HCT116 (cell line): ENCODE measurements around the gene RAB4B. TPM values are rescaled to one million over a fixed set of nuclear protein-coding genes. Genes with fewer than 3 reads are reported as not detected.

Source experiments
- ATAC-seq: fragments of 200-7000 bp; cut with Tn5 transposase; 2 replicates; pipeline ENCODE4 v1.9.1; 2020; ENCODE audit warnings: mild to moderate bottlenecking, moderate library complexity
- BruUV-seq: library from RNA; stranded (reverse); fragments of 400-500 nt; replicated peaks from 2 replicates; lab custom pipeline; 2021; lab: Mats Ljungman, UMichigan
- CTCF ChIA-PET: fragments of 300-600 bp; sonication (Branson Sonifier 250); formaldehyde crosslinking; loops from one replicate; lab custom pipeline; 2021; ENCODE audit warnings: antibody characterized with exemption; lab: Charles Lee
- POLR2A ChIA-PET: fragments of 300-600, 350-600 bp; sonication (Branson Sonifier 250); formaldehyde crosslinking; loops from one replicate; lab custom pipeline; 2021; ENCODE audit warnings: antibody characterized with exemption; lab: Charles Lee
- RAD21 ChIA-PET, 2 experiments: fragments of 300-600 bp; sonication (Branson Sonifier 250); formaldehyde crosslinking; loops; one replicate each; lab custom pipeline; 2023; ENCODE audit warnings: low total read pairs in 2 of 2; ENCODE audit not compliant: uncharacterized antibody in 2 of 2, unreplicated experiment in 2 of 2, low non-redundant PET in 1 of 2; lab: Charles Lee
- DNase-seq: peaks from one replicate; pipeline ENCODE4 v3.0.0-alpha.2; 2010; ENCODE audit warnings: low read depth, low spot score
- H2AFZ ChIP-seq: fragments of 200-600 bp; shearing (Covaris generic), sonication (generic); 2 replicates; pipeline ENCODE4 v1.6.1; 2017; ENCODE audit warnings: low read depth, mixed run types, mixed read lengths, antibody characterized with exemption, low read length; ENCODE audit not compliant: poor library complexity, severe bottlenecking
- H3K27ac ChIP-seq: 2 replicates; pipeline ENCODE4 v1.5.1; 2012; ENCODE audit warnings: low read depth, low read length
- H3K27me3 ChIP-seq: fragments of 200-600 bp; sonication (generic); 2 replicates; pipeline ENCODE4 v1.6.1; 2016; ENCODE audit warnings: mixed run types, low read length, mixed read lengths; ENCODE audit not compliant: insufficient read depth
- H3K36me3 ChIP-seq, 2 experiments: fragments of 200-500 bp in 1 of 2; fragments of 200-600 bp in 1 of 2; sonication (Bioruptor generic) in 1 of 2; sonication (generic) in 1 of 2; 2 replicates each; pipeline versions ENCODE4 v1.5.1 to v1.6.1; 2014 to 2016; ENCODE audit warnings: low read length in 2 of 2, inconsistent platforms in 1 of 2, mixed read lengths in 1 of 2, mixed run types in 1 of 2; ENCODE audit not compliant: insufficient read depth in 2 of 2, control insufficient read depth in 1 of 2
- H3K4me1 ChIP-seq, 2 experiments: fragments of 200-600 bp in 1 of 2; sonication (generic) in 1 of 2; 2 replicates each; pipeline versions ENCODE4 v1.5.1 to v1.6.1; 2012 to 2017; ENCODE audit warnings: low read length in 2 of 2, inconsistent platforms in 1 of 2, mild to moderate bottlenecking in 1 of 2, mixed read lengths in 1 of 2, mixed run types in 1 of 2, moderate library complexity in 1 of 2; ENCODE audit not compliant: insufficient read depth in 2 of 2, control insufficient read depth in 1 of 2
- H3K4me2 ChIP-seq: fragments of 200-600 bp; sonication (generic); 2 replicates; pipeline ENCODE4 v1.6.1; 2017; ENCODE audit warnings: mixed run types, low read length, mixed read lengths
- H3K4me3 ChIP-seq, 2 experiments: fragments of 200-600 bp in 1 of 2; sonication (generic) in 1 of 2; replicated peaks in 1 of 2; 2 replicates each; pipeline ENCODE4 v1.5.1; 2011 to 2016; ENCODE audit warnings: low read length in 2 of 2, control low read depth in 1 of 2, low read depth in 1 of 2, mild to moderate bottlenecking in 1 of 2, mixed read lengths in 1 of 2, mixed run types in 1 of 2
- H3K79me2 ChIP-seq: fragments of 200-600 bp; sonication (generic); 2 replicates; pipeline ENCODE4 v1.6.1; 2017; ENCODE audit warnings: mild to moderate bottlenecking, mixed run types, low read length, moderate library complexity, mixed read lengths; ENCODE audit not compliant: insufficient read depth
- H3K9ac ChIP-seq: fragments of 200-600 bp; sonication (generic); 2 replicates; pipeline ENCODE4 v1.6.1; 2016; ENCODE audit warnings: low read length, mixed read lengths
- H3K9me2 ChIP-seq: fragments of 200-600 bp; sonication (generic), shearing (Covaris generic); 2 replicates; pipeline ENCODE4 v1.6.1; 2017; ENCODE audit warnings: mixed run types, mild to moderate bottlenecking, moderate library complexity; ENCODE audit not compliant: insufficient read depth
- H3K9me3 ChIP-seq, 2 experiments: fragments of 200-500 bp in 1 of 2; fragments of 200-600 bp in 1 of 2; sonication (Bioruptor generic) in 1 of 2; sonication (generic) in 1 of 2; 2 replicates each; pipeline ENCODE4 v1.6.1; 2014 to 2017; ENCODE audit warnings: low read length in 2 of 2, mixed read lengths in 2 of 2, inconsistent platforms in 1 of 2, low read depth in 1 of 2, mild to moderate bottlenecking in 1 of 2, mixed run types in 1 of 2, moderate library complexity in 1 of 2; ENCODE audit not compliant: control insufficient read depth in 1 of 2, insufficient read depth in 1 of 2
- H4K20me1 ChIP-seq: fragments of 200-600 bp; sonication (generic), shearing (Covaris generic); 2 replicates; pipeline ENCODE4 v1.6.1; 2017; ENCODE audit warnings: mixed run types, mild to moderate bottlenecking, moderate library complexity; ENCODE audit not compliant: insufficient read depth
- ATF3 ChIP-seq: IDR thresholded peaks from 2 replicates; pipeline ENCODE4 v1.6.1; 2012
- EZH2 ChIP-seq: fragments of 200-600 bp; sonication (generic); IDR thresholded peaks from 2 replicates; pipeline ENCODE4 v1.6.1; 2017; ENCODE audit warnings: antibody characterized with exemption, mixed run types
- EZH2phosphoT487 ChIP-seq: fragments of 200-600 bp; IDR thresholded peaks from 2 replicates; pipeline ENCODE4 v1.6.1; 2018; ENCODE audit warnings: antibody characterized with exemption, borderline replicate concordance
- FOSL1 ChIP-seq: IDR thresholded peaks from 2 replicates; pipeline ENCODE4 v1.6.1; 2012; ENCODE audit warnings: low read depth
- JUND ChIP-seq: IDR thresholded peaks from 2 replicates; pipeline ENCODE4 v1.6.1; 2012
- MAX ChIP-seq: IDR thresholded peaks from 2 replicates; pipeline ENCODE4 v1.6.1; 2012
- POLR2AphosphoS5 ChIP-seq: IDR thresholded peaks from 2 replicates; pipeline ENCODE4 v1.6.1; 2011; ENCODE audit warnings: mild to moderate bottlenecking, low read depth, low read length, moderate library complexity
- REST ChIP-seq: IDR thresholded peaks from 2 replicates; pipeline ENCODE4 v1.6.1; 2012; ENCODE audit warnings: low read depth
- SRF ChIP-seq: IDR thresholded peaks from 2 replicates; pipeline ENCODE4 v1.6.1; 2012; ENCODE audit warnings: low read depth
- YY1 ChIP-seq: IDR thresholded peaks from 2 replicates; pipeline ENCODE4 v1.6.1; 2011; ENCODE audit warnings: low read length, low read depth, moderate library complexity, mild to moderate bottlenecking; ENCODE audit not compliant: insufficient replicate concordance; ENCODE audit errors: extremely low read depth
- ZBTB33 ChIP-seq: IDR thresholded peaks from 2 replicates; pipeline ENCODE4 v1.6.1; 2011; ENCODE audit warnings: mild to moderate bottlenecking, low read length, moderate library complexity; ENCODE audit not compliant: insufficient replicate concordance; ENCODE audit errors: extremely low read depth
- ZFX ChIP-seq: fragments of 450-650 bp; IDR thresholded peaks from 2 replicates; pipeline ENCODE4 v1.6.1; 2017
- ZNF274 ChIP-seq: fragments of 200-500 bp; sonication (Bioruptor generic); IDR thresholded peaks from 2 replicates; pipeline ENCODE4 v1.6.1; 2014; ENCODE audit warnings: mild to moderate bottlenecking, low read depth, low read length, inconsistent platforms
- intact Hi-C: fragments of 100-400 bp; cut with micrococcal nuclease; formaldehyde crosslinking; loops from 2 replicates; pipeline ENCODE4 v1.10.0; 2022
- total RNA-seq: library from RNA; stranded (reverse); gene quantifications from one replicate; pipeline ENCODE4 v1.2.1, GENCODE V29; 2021; ENCODE audit not compliant: unreplicated experiment

The RAB4B gene
- total RNA-seq, 1 experiment from 2014 or later = 18.7 TPM

GRCh38 chr19:40763526-40763925 is 14.5 kb upstream of the RAB4B start:
- Histone ChIP-seq H3K9ac (no peak overlapping the region), H3K79me2 (peaks cover 56% of the 10 kb centered on the region), H3K4me1 (no peaks in the 10 kb centered on the region), H3K9me3 (no peaks in the 10 kb centered on the region), H3K27me3 (no peaks in the 10 kb centered on the region), H3K27ac (no peak overlapping the region), H4K20me1 (no peaks in the 10 kb centered on the region), H2AFZ (no peak overlapping the region), H3K36me3 (peaks cover 69 to 70% of the 10 kb centered on the region in 2 experiments), H3K9me2 (no peaks in the 10 kb centered on the region), H3K4me2 (no peak overlapping the region), H3K4me3 (no peak overlapping the region)
- intact Hi-C loops = no loop called here
- DNase-seq = no peak
- ATAC-seq = no peak
- ChIA-PET RAD21 (no interaction called here), POLR2A (no interaction called here), CTCF (no interaction called here)
- BruUV-seq = no TSS peak
- TF ChIP-seq FOSL1 = no peak
- TF ChIP-seq ZBTB33 = no peak
- no peak for TF ChIP-seq YY1
- no peak for TF ChIP-seq ZFX
- TF ChIP-seq EZH2phosphoT487 = no peak
- no peak for TF ChIP-seq POLR2AphosphoS5
- TF ChIP-seq JUND = no peak
- no peak for TF ChIP-seq EZH2
- no peak for TF ChIP-seq MAX
- TF ChIP-seq ATF3 = no peak
- TF ChIP-seq SRF = no peak
- no peak for TF ChIP-seq ZNF274
- TF ChIP-seq REST = no peak
- TF ChIP-seq, all 23 proteins: peak for 0
